HG03108 (cell line): Measurements from ENCODE around the gene CROT.
A peak's percentile ranks its signal among the peaks of the same experiment; 100 is the strongest.

Experiments used
- ATAC-seq: cut with Tn5 transposase; IDR thresholded peaks from one replicate; pipeline ENCODE4 v1.9.1; 2021; ENCODE audit warnings: moderate library complexity; ENCODE audit not compliant: unreplicated experiment

Gene CROT

GRCh38 chr7:87413951-87414793 lies 68.7 kb downstream of the CROT start:
- no peak for ATAC-seq

- ATAC-seq, result no peak
These were observed 69.3 kb downstream of the CROT start for GRCh38 chr7:87414794-87415188.

- ATAC-seq, result peak; percentile 69
These were observed 71.5 kb downstream of the CROT start for GRCh38 chr7:87416682-87417587.

GRCh38 chr7:87420173-87420572 lies 74.7 kb downstream of the CROT start:
- no peak for ATAC-seq

- no peak for ATAC-seq
These were observed 78.6 kb downstream of the CROT start for GRCh38 chr7:87424075-87424474.

- ATAC-seq, result no peak
These were observed 80.7 kb downstream of the CROT start for GRCh38 chr7:87426160-87426559.

GRCh38 chr7:87427288-87427687 lies 81.8 kb downstream of the CROT start:
- ATAC-seq, result no peak

- ATAC-seq, result no peak
These were observed 87.1 kb downstream of the CROT start for GRCh38 chr7:87432536-87432935.

GRCh38 chr7:87435546-87435945 lies 90.1 kb downstream of the CROT start:
- no peak for ATAC-seq

GRCh38 chr7:87445897-87446296 lies 100.4 kb downstream of the CROT start:
- peak; percentile 87 for ATAC-seq

- no peak for ATAC-seq
These were observed 101.7 kb downstream of the CROT start for GRCh38 chr7:87447116-87447635.

GRCh38 chr7:87448388-87448787 lies 102.9 kb downstream of the CROT start:
- ATAC-seq, result no peak
